A549 treated with dexamethasone at 1 μM for 4 hours (cell line): Measurements from ENCODE around the gene MRPL1. TPM values are rescaled to one million over a fixed set of nuclear protein-coding genes. Genes with fewer than 3 reads are reported as not detected.

Source experiments
- total RNA-seq: library from RNA; stranded (reverse); fragments of 200-300 nt; extraction: Qiagen RNA extraction; gene quantifications from 5 replicates; pipeline ENCODE4 v1.2.3, GENCODE V29; 2022

Gene MRPL1
- total RNA-seq: 22.1 to 25.6 TPM (median 22.8 TPM) in 5 replicates

GRCh38 chr4:77862478-77863216 is at the start of gene MRPL1:
Gene MRPL1, plus strand, starts transcription at chr4:77862830. Its CDS starts 19 bp downstream, at chr4:77862849.

GRCh38 chr4:77818602-77819403 is 43.8 kb upstream of the MRPL1 start, which contains the start of gene CNOT6L:
Gene CNOT6L, minus strand, starts transcription at chr4:77819368. Its CDS starts 60 bp downstream, at chr4:77819308.

Other genes starting within 250 kb of the MRPL1 start
- gene CNOT6L, start 43.5 kb upstream of the MRPL1 start, total RNA-seq: 8.2 to 12.7 TPM (median 11.6 TPM) in 5 replicates
- gene FRAS1, start 194.5 kb downstream of the MRPL1 start, total RNA-seq: 2.1 to 3.8 TPM (median 3.2 TPM) in 5 replicates